ENCODE data around the gene EEF1AKMT3. TPM values are rescaled to one million over a fixed set of nuclear protein-coding genes. Genes with fewer than 3 reads are reported as not detected.
A peak's percentile ranks its signal among the peaks of the same experiment; 100 is the strongest.

EEF1AKMT3 gene
- total and polyA plus RNA-seq, 3 donors from 2014 or later = 5.5 to 8.7 (median 8.4) TPM

GRCh38 chr12:57737467-57738460, 34.6 kb upstream of the EEF1AKMT3 start:
- Histone ChIP-seq H3K4me1 (peaks cover 15% of the 10 kb centered on the region), H3K27ac (no peak overlapping the region), H3K4me3 (peak overlapping the region; percentile 15 to 47), H3K36me3 (ENCODE audit: low read depth, missing control alignments) (no peaks in the 10 kb centered on the region), H3K9me3 (no peaks in the 10 kb centered on the region), H3K27me3 (no peaks in the 10 kb centered on the region)
- TF ChIP-seq CTCF (IDR thresholded peaks at IDR 0.05) (peak in 1 of 3 experiments; percentile 22), POLR2A (IDR thresholded peaks at IDR 0.05) (no peak)
- no peak for DNase-seq
- 2 to 30% methylated on average over 7 to 92 of the region's 110 CpGs for WGBS, 2 donors
- intact Hi-C loops (cut with DNase I; ENCODE audit: low total_unique reads) = no loop called here

GRCh38 chr12:57738661-57739237, 33.7 kb upstream of the EEF1AKMT3 start, which contains the start of gene AGAP2:
TSS of gene AGAP2 (minus strand) at chr12:57738742. CDS start at chr12:57738246, 496 bp downstream.
- 7 to 14% methylated on average over 32 to 34 of the region's 36 CpGs for WGBS, 2 donors
- intact Hi-C loops (cut with DNase I; ENCODE audit: low total_unique reads) = no loop called here
- Histone ChIP-seq H3K27me3 (no peaks in the 10 kb centered on the region), H3K4me3 (peak within 1 kb of the TSS; percentile 15 to 47), H3K27ac (no peak within 1 kb of the TSS), H3K4me1 (peaks cover 15% of the 10 kb centered on the region), H3K36me3 (ENCODE audit: low read depth, missing control alignments) (no peaks in the 10 kb centered on the region), H3K9me3 (no peaks in the 10 kb centered on the region)
- peak; percentile 37 for DNase-seq
- no peak for TF ChIP-seq CTCF (IDR thresholded peaks at IDR 0.05)
- TF ChIP-seq POLR2A (IDR thresholded peaks at IDR 0.05) = no peak

GRCh38 chr12:57739387-57739786, 33.0 kb upstream of the EEF1AKMT3 start:
- DNase-seq = no peak
- intact Hi-C loops (cut with DNase I; ENCODE audit: low total_unique reads) = no loop called here
- 25 to 29% methylated on average over 7 of the region's 7 CpGs for WGBS, 2 donors

GRCh38 chr12:57739914-57740538, 32.4 kb upstream of the EEF1AKMT3 start:
- WGBS, 2 donors = 66 to 69% methylated on average over 8 to 10 of the region's 10 CpGs
- Histone ChIP-seq H3K27me3 (no peaks in the 10 kb centered on the region), H3K36me3 (ENCODE audit: low read depth, missing control alignments) (no peaks in the 10 kb centered on the region), H3K4me1 (peaks cover 15% of the 10 kb centered on the region), H3K4me3 (no peak overlapping the region), H3K9me3 (no peaks in the 10 kb centered on the region), H3K27ac (no peak overlapping the region)
- DNase-seq = no peak
- intact Hi-C loops (cut with DNase I; ENCODE audit: low total_unique reads) = no loop called here
- no peak for TF ChIP-seq CTCF (IDR thresholded peaks at IDR 0.05)

More at GRCh38 chr12:57739387-57739786, 33.0 kb upstream of the EEF1AKMT3 start:
- Histone ChIP-seq H3K27me3 (no peaks in the 10 kb centered on the region), H3K9me3 (no peaks in the 10 kb centered on the region), H3K27ac (no peak overlapping the region), H3K36me3 (ENCODE audit: low read depth, missing control alignments) (no peaks in the 10 kb centered on the region), H3K4me1 (peaks cover 15% of the 10 kb centered on the region), H3K4me3 (no peak overlapping the region)
- TF ChIP-seq POLR2A (IDR thresholded peaks at IDR 0.05) = no peak
- TF ChIP-seq CTCF (IDR thresholded peaks at IDR 0.05) = no peak

Data from testis (tissue), 3 donors.